Measurements from ENCODE around the gene TEKT5.

DNA sequence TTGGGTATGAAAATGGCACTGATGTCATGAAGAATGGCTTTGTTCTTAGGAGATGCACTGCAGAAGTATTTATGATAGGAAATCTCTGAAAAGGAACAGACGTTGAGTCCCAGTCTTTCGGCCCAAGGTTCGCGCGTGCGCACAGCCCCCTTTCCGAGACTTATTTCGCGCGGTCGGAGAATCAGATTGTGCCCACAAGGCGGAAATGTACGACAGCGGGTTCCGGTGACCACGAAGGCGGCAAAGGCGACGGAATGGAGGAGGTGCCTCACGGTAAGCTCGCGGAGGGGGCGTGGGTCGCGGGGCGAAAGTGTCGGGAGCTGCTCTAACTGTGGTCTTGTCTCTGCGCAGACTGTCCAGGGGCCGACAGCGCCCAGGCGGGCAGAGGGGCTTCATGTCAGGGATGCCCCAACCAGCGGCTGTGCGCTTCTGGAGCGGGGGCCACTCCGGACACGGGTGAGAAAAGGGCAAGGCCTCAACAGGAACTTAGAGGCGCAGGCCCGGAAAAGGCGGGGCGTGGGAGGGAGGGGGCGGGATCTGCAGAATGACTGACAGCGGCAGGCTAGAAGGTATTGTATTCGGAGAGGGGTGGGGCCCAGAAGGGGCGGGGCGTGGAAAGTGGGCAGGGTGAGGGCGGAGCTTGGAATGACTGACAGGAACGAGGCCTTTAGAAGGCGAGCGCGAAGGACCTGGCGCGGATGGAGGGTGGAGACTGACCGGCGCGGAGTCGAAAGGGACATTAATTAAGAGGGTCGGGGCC, 49.1 kb upstream of the TEKT5 start, which contains the start of gene NUBP1:
- TF ChIP-seq CTCF (conservative IDR thresholded peaks at IDR 0.05; ENCODE audit: low read length) (no peak), EZH2phosphoT487 (IDR thresholded peaks at IDR 0.05; ENCODE audit: borderline replicate concordance) (no peak)
